ENCODE results near the gene NUP62.

NUP62 gene

GRCh38 chr19:49924004-49924880, 5.1 kb downstream of the NUP62 start:
- DNase-seq = no peak

GRCh38 chr19:49923055-49924003, 6.0 kb downstream of the NUP62 start:
- no peak for DNase-seq

GRCh38 chr19:49921871-49922795, 7.2 kb downstream of the NUP62 start:
- DNase-seq = no peak

GRCh38 chr19:49920624-49921363, 8.5 kb downstream of the NUP62 start:
- no peak for DNase-seq

- no peak for DNase-seq
Measured at GRCh38 chr19:49918089-49918488, 11.2 kb downstream of the NUP62 start.

- DNase-seq = no peak
Measured at GRCh38 chr19:49916839-49917733, 12.2 kb downstream of the NUP62 start.

GRCh38 chr19:49915271-49915670, 14.0 kb downstream of the NUP62 start:
- no peak for DNase-seq

GRCh38 chr19:49913720-49914119, 15.6 kb downstream of the NUP62 start:
- no peak for DNase-seq

- DNase-seq = no peak
Measured at GRCh38 chr19:49912965-49913685, 16.2 kb downstream of the NUP62 start.

GRCh38 chr19:49911381-49912145, 17.7 kb downstream of the NUP62 start:
- no peak for DNase-seq

DNA sequence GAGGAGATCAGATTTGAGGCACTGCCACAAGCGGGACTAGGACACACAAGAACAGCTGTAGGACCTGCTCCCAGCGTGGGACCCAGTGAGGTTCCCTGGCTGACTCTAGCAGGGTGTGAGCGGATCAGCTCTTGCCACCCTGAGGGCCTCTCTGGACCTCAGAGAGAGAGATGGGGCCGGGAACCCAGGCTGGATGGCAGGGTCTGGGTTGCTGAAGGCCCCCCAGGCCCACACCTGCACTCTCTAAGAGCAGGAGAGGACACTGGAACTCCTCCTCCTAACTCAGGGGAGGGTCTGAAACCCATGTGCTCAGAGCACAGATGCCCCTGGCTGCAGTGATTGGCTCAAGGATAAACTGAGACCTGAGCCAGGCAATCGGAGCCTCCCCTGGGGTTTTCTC, 19.1 kb downstream of the NUP62 start:
- DNase-seq = no peak

GRCh38 chr19:49908480-49909420, 20.6 kb downstream of the NUP62 start:
- DNase-seq = no peak

DNA sequence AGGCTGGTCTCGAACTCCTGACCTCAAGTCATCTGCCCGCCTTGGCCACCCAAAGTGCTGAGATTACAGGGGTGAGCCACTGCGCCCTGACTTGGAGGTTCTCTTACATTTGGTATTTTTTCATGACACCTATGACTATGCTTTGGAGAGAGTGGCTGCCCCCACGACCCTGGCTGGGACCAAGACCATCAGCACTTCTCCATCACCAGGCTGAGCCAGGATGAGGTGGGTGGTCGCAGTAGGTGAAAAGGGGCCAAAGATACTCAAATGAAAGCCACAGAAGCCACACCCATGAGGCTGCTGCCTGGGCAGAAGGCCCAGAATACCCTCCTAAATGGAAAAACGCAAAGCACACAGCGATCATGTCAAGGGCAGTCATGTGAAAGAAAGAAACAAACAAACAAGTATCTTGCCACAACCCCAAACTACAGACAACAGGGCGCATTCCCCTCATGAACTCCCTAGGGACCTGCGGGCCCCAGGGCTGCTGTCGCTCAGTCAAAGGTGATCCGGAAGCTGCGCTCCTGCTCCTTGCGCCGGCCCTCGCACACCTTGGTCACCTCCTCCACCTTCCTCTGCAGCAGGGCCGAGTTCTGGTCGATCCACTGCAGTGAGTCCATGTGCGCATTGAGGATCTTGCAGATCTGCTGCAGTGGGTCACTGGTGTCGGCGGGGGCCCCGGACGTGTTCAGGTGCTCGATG, 21.4 kb downstream of the NUP62 start:
- no peak for DNase-seq

GRCh38 chr19:49906879-49907564, 22.3 kb downstream of the NUP62 start:
- DNase-seq = no peak

GRCh38 chr19:49904136-49904535, 25.2 kb downstream of the NUP62 start:
- no peak for DNase-seq

GRCh38 chr19:49896863-49897621, 32.3 kb downstream of the NUP62 start, which contains the start of gene IL4I1:
TSS of gene IL4I1 (minus strand) at chr19:49896887. CDS start at chr19:49896160, 727 bp downstream.
- DNase-seq = no peak

All from hematopoietic multipotent progenitor cell treated with erythropoietin and hydrocortisone succinate and interleukin-3 and kit ligand, for 6 days (in vitro differentiated cells).